GM08714 (cell line): ENCODE data around the gene LTBP4.
A peak's percentile ranks its signal among the peaks of the same experiment; 100 is the strongest.

Experiments
- H3K4me3 ChIP-seq: fragments of 200-500 bp; sonication (Bioruptor generic); 2 replicates; pipeline ENCODE4 v1.5.1; 2014; ENCODE audit warnings: mild to moderate bottlenecking, low read length, inconsistent platforms
- ZNF274 ChIP-seq: IDR thresholded peaks from 2 replicates; pipeline ENCODE4 v1.6.1; 2012; ENCODE audit warnings: mild to moderate bottlenecking, low read depth, low read length

LTBP4 gene

DNA sequence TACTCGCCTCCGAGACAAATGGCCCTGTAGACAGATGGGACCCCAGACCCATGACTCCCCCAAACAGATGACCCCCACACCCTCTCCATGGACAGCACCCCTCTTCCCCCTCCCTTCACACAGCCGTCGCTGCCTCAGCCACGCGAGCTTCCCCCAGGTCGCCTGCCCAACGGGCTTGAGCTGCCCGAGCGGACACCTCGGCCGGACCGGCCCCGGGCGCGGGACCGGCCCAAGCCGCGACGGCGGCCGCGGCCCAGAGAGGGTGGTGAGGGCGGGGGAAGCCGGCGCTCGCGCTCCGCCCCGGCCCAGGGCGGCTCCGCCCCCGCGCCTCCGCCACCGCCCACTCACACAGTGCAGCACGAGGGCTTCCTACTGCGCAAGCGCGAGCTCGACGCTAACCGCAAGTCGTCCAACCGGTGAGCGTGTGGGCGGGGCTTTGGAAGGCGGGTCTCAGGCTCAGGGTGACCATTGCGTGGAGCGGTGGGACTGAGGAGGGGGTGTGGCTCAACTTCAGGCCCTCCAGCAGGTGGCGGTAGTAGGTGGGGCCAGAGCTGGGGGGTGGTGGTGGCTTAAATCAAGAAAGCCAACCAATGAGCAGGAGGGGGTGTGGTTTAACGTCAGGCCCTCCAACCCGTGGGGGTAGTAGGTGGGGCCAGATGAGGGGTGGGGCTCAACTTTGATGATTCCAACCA lies 30.7 kb upstream of the LTBP4 start:
- no peak for TF ChIP-seq ZNF274
- H3K4me3 ChIP-seq, result peak overlapping the region; percentile 18; the same call in 1 of the 2 replicates

DNA sequence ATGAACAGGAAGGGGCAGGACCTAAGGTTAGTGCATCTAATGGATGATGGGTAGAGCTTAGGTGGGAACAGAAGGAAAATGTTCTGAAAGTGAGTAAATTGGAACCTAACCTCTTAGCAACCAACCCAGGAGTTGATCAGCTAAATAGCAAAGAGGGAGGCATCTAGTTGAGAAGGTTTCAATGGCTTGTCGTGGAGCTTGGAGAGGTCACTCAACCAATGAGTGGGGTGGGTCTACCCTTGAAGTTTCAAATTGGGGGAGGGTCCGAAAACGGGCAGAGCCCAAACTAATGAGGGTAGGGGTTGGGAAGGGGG lies 30.2 kb upstream of the LTBP4 start:
- no peak overlapping the region; the same call in 1 of the 2 replicates for H3K4me3 ChIP-seq
- no peak for TF ChIP-seq ZNF274

DNA sequence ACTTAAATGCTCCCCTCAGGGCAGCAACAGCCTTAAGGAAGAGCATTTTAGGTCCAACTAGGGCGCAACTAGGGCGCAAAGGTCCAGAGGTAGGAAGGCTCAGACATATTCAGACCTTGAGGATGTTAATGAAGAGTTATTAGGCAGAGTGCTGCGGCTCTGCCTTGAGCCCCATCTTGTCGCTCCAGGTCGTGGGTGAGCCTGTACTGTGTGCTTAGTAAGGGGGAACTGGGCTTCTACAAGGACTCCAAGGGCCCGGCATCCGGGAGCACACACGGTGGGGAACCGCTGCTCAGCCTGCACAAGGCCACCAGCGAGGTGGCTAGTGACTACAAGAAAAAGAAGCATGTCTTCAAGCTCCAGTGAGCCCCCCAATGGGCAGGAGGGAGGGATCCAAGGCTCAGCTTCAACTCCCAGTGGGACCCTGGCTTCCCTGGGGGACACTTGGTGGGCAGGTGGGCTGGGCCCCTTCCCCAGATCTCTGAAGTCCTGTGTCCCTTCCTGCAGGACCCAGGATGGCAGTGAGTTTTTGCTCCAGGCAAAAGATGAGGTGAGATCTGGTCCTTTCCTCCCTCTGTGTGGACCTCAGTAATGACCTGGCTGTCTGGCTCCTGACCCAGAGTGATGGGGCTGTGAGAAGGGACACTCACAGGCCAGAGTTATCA lies 29.2 kb upstream of the LTBP4 start:
- no peak overlapping the region for H3K4me3 ChIP-seq
- TF ChIP-seq ZNF274, result no peak

DNA sequence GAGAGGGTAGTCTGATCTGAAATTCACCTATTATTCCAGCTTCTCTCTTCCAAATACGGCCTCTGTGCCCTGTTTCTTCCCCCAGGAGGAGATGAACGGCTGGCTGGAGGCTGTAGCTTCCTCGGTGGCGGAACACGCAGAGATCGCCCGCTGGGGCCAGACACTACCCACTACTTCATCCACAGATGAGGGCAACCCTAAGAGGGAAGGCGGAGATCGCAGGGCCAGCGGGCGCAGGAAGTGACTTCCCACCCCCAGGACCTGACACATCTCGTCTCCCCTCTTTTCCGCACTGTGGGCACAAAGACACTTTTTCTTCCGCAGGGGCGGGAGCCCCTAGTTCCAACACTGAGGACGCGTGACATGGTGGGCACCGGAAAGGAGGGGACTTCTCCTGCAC lies 25.8 kb upstream of the LTBP4 start:
- TF ChIP-seq ZNF274, result no peak
- no peak overlapping the region for H3K4me3 ChIP-seq

DNA sequence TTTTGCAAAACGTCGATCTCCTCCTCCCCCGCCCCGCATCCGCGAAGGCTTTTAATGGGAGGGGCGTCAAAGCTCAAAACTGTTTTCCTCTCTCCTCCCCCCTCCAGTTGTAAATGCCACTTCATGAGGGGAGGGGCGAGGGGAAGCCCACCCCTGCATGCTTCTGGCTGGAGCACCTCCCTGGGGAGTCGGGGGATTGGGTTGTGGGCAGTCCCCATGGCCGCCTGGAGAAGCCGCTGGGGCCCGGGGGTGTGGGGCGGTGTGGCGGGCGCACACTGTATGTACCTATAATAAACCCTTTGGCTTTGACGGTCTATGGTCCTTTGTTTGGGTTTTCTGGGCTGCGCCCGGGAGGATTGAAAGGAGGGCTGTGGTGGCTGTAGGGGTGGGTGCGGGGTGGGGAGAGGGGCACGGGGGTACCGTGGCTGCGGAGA lies 25.0 kb upstream of the LTBP4 start:
- no peak for TF ChIP-seq ZNF274
- H3K4me3 ChIP-seq, result peak overlapping the region; percentile 91

DNA sequence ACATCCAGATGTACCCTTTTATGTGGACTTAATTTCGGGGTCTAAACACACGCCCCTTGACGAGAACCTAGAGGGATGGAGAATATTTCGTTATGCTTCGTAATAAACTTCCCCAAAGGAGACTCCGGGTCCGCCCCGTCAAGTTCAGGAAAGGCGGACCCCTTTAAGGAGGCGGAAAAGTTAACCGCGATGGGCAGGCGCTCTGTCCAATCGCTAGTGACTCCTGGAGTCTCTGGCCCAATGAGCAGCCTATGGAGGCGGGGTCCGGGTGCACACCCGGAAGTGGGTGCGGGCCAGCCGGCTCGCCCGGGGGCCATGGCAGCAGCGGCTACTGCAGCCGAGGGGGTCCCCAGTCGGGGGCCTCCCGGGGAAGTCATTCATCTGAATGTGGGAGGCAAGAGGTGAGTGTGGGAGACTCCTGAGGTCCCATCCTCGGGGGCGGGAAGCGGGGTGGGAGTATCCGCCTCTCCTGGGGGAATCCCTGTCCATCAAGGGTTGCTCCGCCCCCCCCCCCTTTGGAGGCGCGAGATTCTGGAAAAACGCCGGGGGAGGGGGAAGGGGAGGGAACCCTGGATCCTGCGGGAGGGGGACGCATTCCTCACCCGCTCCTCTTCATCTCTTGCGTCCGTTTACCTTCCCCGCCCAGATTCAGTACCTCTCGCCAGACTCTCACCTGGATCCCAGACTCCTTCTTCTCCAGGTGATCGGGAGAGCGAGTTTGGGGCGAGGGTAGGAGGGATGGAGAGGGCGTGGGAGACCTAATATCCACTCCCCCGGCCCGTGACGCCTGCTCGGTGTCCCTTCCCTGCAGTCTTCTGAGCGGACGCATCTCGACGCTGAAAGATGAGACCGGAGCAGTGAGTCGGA lies 24.4 kb upstream of the LTBP4 start, which contains the start of gene SHKBP1:
Gene SHKBP1, plus strand, starts transcription at position 289 of the 867 bp plus-strand sequence. Its CDS starts 27 bp downstream, at position 316.
- TF ChIP-seq ZNF274, result no peak
- H3K4me3 ChIP-seq, result peak within 1 kb of the TSS; percentile 91

DNA sequence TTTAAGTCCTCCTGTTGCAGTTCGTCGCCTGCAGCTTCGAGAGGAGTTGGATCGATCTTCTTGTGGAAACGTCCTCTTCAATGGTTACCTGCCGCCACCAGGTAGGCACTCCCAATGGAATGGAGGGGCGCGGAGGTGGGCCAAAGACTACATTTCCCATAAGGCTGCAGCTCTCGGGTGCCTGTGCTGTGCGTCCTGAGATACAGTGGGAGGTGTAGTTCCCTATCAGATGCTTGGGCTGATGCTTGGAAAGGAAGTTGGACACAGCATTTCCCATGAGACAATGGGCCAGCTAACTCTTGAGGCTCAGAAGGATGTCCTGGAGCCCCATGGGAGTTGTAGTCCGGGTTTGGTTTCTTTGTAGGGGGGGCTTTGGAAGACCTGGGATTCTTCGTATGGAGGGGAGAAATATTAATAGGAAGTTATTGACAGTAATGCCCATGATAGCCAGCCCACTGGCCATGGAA lies 22.7 kb upstream of the LTBP4 start:
- no peak for TF ChIP-seq ZNF274
- no peak overlapping the region for H3K4me3 ChIP-seq

DNA sequence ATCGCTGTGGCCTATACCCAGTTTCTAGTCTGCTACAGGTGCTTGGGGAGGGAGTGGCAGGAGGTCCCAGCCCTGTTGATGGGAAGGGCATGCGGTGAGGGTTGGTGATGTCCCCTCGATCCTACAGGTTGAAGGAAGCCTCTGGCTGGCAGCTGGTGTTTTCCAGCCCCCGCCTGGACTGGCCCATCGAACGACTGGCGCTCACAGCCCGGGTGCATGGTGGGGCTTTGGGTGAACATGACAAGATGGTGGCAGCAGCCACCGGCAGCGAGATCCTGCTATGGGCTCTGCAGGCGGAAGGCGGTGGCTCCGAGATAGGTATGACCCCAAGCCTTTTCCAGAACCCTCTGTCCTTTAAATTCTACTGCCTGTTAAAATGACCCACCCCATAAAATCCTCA lies 20.6 kb upstream of the LTBP4 start:
- TF ChIP-seq ZNF274, result no peak
- H3K4me3 ChIP-seq, result no peak overlapping the region

DNA sequence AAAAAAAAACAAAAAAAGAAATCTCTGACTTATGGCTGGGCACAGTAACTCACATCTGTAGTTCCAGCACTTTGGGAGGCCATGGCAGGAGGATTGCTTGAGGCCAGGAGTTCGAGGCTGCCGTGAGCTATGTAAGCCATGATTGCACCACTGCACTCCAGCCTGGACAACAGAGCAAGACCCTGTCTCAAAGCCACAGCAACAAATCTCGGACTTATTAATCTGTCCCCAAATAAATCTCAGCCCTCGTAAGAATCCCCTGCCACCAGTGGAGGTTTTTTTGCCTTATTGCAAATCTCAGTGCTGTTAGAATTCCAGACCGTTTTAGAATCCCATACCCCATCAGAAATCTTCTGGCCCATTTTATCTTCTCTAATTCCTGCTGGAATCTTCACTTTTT lies 19.6 kb upstream of the LTBP4 start:
- H3K4me3 ChIP-seq, result no peak overlapping the region
- TF ChIP-seq ZNF274, result no peak

DNA sequence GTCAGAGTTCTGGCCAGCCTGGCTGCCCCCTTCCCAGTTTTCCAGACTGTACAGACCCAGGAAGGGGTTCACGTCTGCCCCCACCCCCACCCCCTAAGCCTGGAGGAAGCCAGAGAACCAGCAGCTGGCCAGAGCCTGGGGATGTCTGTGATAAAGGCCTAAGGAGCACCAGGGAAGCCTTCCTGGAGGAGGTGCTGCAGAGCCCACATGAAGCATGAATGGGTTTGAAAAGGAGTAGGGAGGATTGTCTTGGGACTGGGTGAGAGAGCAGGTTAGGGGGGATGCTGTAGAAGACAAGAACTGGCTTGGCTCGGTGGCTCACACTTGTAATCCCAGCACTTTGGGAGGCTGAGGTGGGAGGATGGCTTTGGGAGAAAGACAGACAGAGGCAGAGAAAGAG lies 18.7 kb upstream of the LTBP4 start:
- TF ChIP-seq ZNF274, result no peak
- H3K4me3 ChIP-seq, result no peak overlapping the region

DNA sequence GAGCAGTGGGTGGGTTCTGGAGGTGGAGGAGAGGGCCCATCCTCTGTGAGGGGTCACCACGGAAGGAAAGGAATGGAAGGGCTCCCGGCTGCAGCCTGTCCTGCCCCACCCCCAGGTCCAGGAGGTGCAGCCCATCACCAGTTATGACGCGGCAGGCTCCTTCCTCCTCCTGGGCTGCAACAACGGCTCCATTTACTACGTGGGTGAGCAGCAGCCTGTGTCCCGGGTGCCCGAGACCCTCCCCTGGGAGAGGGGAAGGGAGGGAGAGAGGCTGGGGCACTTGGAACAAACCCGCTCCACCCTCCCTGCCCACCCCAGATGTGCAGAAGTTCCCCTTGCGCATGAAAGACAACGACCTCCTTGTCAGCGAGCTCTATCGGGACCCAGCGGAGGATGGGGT lies 17.9 kb upstream of the LTBP4 start:
- TF ChIP-seq ZNF274, result no peak

DNA sequence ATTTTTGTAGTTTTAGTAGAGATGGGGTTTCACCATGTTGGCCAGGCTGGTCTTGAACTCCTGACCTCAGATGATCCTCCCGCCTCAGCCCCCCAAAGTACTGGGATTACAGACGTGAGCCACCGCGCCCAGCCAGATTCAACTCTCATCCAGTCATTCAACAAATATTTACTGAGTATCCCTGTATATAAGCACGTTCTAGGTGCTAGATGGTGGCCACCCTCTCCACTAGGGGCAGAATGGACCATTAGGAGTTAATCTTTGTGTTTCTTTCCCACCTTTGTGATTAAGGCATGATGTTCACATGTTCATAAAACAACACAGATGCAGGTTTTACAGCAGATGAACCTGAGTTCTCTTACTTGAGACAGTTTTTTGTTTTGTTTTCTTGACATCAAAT lies 17.2 kb upstream of the LTBP4 start:
- no peak overlapping the region for H3K4me3 ChIP-seq
- no peak for TF ChIP-seq ZNF274

More for the DNA sequence above, 17.9 kb upstream of the LTBP4 start:
- H3K4me3 ChIP-seq, result no peak overlapping the region

DNA sequence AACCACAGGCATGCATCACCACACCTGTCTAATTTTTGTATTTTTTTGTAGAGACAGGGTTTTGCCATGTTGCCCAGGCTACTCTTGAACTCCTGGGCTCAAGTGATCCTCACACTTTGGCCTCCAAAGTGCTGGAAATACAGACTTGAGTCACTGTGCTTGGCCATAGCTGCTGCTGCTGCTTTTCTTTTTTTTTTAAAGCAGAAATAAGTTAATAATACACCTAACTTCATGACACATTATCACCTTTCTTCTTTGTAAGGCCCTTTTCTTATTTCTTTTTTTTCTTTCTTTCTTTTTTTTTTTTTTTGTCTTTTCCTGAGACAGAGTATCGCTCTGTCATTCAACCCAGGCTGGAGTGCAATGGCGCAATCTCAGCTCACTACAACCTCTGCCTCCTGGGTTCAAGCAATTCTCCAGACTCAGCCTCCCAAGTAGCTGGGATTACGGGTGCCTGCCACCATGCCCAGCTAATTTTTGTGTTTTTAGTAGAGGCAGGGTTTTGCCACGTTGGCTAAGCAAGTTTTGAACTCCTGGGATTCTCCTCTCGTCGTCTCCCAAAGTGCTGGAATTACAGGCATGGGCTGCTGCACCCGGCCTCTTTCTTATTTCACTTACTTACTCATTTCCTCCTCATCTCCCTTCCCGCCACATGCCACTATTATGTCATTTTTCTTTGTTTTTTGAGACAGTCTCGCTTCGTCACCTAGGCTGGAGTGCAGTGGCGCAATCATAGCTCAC lies 15.8 kb upstream of the LTBP4 start:
- no peak for TF ChIP-seq ZNF274
- no peak overlapping the region for H3K4me3 ChIP-seq

DNA sequence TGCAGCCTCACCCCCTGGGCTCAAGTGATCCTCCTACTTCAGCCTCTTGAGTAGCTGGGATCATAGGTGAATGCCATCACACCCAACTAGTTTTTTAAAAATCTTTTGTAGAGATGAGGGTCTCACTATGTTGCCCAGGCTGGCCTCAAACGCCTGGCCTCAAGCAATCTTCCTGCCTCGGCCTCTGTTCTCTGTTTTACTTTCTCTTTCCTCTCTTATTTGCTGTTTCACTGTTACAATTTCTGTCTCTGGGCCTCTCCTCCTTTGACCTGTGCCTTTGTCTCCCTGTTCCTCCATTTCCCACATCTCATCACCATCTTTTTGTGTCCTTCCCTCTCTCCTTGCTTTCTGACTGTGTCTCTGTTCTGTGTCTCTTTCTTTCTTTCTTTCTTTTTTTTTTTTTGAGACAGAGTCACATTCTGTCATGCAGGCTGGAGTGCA lies 15.2 kb upstream of the LTBP4 start:
- H3K4me3 ChIP-seq, result no peak overlapping the region

More for the DNA sequence above, 15.2 kb upstream of the LTBP4 start:
- no peak for TF ChIP-seq ZNF274
